Renal cortical epithelial cell (primary cell): ENCODE results near the gene SLC17A8. TPM values are rescaled to one million over a fixed set of nuclear protein-coding genes. Genes with fewer than 3 reads are reported as not detected.
A peak's percentile ranks its signal among the peaks of the same experiment; 100 is the strongest.
"Not testable (repeated sequence)": the region's sequence is repeated elsewhere in the genome, so short reads cannot be mapped to it uniquely, and the experiment has no call there.

ENCODE experiments used
- DNase-seq: peaks from one replicate; pipeline ENCODE4 v3.0.0-alpha.2; 2011; ENCODE audit warnings: low read depth
- total RNA-seq: library from RNA; depleted of rRNA; stranded (reverse); fragments of >200 nt; gene quantifications from 2 replicates; pipeline ENCODE4 v1.2.3, GENCODE V29; 2014

The SLC17A8 gene
- under 0.01 and 0.30 TPM in 2 replicates for total RNA-seq

DNA sequence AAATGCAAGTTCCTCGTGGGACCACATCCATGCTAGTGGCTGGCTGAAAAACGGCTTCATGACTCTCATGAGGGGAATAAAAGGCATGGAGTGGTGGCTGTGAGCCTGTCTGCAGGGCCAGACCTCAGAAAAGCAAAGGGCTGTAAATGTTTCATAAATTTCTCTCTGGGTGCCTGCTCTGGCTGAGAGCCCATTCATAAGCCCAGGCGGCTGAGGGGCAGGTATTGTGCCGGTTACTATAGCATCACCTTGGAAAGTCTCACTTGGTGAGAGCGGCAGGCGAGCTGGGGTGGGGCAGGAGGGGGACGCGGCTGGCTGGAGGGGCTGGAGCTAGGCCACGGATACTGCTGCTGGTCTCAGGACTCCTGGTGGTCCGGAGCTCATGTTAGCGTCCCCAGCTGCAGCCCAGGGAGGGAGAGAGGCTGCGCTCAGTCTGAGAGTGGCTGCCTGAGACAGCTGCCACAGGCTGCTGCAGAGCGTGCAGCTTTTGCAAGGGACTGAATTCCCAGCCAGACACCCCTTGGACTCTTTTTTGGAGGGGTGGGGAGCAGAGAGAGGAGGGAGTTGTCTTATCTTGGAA, at the start of gene SLC17A8:
SLC17A8 (plus strand) TSS at position 431 of the 580 bp plus-strand sequence. CDS start 318 bp downstream, outside the sequence.
- DNase-seq, result no peak

DNA sequence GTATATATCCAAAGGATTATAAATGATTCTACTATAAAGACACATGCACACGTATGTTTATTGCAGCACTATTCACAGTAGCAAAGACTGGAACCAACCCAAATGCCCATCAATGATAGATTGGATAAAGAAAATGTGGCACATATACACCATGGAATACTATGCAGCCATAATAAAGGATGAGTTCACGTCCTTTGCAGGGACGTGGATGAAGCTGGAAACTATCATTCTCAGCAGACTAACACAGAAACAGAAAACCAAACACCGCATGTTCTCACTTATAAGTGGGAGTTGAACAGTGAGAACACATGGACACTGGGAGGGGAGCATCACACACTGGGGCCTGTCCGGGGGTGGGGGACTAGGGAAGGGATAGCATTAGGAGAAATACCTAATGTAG, 48.7 kb upstream of the SLC17A8 start:
- not testable (repeated sequence) for DNase-seq

DNA sequence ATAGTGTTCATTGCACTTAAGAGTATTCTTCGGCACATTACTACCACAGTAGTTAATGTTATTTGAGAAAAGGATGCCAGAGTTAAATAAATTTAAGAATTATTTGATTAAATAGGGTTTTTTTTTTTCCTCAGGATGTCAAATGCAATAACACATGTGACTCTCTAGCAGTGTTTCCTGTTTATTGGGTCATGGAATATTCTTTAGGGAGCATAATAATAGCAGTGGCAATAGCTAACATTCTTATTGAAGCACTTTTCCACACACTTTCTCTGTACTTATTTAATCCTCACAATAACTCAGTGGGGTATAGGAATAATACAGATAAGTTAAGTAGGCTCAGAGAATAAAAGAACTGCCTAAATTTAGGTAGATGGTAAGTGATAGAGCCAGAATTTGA, 45.6 kb upstream of the SLC17A8 start:
- DNase-seq, result no peak

DNA sequence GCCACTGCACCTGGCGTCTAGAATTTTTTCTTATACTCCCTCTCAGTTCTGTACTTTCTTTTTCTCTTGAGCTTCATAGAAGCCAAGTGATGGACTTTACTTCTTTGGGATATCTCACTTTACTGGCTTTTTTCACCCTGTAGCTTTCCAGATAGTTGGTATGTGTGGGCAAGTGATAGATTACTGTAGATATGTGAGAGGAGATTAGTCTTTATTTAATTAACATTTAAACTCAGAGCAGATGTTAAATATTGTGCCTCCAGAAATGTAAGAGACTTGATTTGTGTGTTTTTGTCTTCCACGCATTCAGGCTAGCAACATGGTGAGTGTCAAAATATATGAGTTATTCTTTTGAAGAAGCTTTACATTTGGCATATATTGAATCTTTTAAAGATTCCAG, 39.5 kb upstream of the SLC17A8 start:
- no peak for DNase-seq

DNA sequence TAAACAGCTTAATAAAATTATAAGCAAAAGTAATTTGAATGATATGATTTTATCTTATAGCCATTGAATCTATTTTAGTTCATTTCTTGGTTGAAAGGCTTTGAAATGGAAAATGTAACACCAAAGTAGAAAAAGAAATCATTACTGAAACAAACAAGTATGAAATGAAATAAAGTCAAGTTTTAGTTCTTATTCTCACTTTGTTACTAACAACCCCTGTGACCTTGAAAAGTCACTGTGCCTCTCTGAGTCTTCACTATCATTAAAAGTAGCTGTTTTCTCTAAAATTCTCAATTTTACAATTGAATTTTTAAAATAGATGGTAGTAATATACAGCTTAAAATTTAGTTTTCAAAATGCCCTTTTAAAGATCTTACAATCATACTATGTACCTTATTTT, 32.4 kb upstream of the SLC17A8 start:
- no peak for DNase-seq

DNA sequence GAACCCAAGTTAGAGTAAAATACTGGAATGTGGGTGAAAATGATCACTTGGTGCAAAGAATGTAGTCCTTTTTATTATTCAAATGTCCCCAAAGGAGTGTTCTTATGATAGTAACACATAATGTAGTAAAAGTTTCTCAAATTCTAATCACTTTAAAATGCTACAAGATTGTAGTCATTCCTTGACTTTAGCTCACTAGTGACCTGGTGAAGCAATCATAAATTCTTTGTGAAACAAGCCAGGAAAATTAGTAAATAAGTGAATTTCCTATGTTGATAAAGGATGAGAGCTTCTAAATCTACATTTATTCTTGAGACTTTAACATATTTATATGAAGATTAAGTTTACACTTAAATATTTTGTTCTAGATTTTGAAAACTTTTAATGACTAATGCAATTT, 30.7 kb upstream of the SLC17A8 start:
- DNase-seq, result no peak

DNA sequence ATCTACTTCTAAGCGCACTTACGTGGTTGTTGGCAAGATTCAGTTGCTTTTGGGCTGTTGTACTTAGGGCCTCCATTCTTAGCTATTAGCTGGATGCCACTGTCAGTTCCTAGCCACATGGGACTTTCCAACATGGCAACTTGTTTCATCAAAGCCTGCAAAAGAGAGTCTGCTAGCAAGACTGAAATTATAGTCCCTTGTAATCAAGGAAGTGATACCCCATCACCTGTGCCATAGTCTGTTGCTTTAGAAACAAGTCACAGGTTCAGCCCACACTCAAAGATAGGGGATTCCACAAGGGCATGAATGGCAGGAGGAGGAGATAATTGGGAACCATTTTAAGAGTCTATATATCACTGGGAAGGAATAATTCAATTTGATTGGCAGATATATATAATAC, 27.1 kb upstream of the SLC17A8 start:
- no peak for DNase-seq

DNA sequence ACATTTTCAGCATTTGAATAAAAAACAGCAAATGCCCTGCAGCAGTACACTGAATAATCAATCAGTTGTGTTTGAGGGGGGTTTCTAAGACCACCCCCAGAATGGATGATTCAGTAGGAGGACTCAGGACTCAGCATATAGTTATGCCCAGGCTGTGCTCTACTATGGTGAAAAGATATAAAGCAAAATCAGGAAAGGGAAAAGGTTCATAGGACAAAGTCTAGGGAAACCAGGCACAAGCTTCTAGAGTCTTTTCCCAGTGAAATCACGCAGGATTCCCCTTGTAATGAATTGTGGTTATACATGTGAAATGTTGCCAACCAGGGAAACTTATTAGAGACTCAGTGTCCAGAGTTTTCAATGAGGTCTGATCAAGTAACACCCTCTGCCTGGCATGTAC, 25.0 kb upstream of the SLC17A8 start:
- DNase-seq, result no peak

DNA sequence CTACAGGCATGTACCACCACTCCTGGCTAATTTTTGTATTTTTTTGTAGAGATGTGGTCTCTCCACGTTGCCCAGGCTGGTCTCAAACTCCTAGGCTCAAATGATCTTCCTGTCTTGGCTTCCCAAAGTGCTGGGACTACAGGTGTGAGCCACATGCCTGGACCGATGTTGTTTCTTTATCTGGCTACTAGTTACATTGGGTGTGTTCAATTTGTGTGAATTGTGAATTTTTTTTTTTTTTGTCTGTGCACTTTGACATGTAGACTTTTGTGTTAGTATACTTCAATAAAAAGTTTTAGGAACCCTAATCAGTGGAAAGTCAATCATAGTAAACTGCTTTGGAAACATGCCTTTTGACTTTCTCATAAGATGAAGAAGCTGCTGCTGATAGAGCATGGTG, 24.0 kb upstream of the SLC17A8 start:
- DNase-seq, result no peak

DNA sequence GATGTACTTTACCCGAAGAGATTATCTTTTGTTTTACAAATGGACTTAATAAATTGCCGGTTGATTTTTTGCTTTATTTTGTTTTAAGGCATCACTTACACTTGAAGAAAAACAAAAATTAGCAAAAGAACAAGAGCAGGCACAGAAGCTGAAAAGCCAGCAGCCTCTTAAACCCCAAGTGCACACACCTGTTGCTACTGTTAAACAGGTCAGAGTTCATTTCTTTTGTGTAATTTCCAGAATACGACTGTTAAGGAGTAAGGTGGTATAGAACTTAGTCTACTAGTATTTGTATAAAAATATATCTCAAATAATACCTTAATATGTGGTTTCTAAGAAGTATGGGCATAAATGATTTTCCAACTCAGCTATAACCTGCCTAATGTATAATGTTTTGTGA, 19.6 kb upstream of the SLC17A8 start:
- no peak for DNase-seq

DNA sequence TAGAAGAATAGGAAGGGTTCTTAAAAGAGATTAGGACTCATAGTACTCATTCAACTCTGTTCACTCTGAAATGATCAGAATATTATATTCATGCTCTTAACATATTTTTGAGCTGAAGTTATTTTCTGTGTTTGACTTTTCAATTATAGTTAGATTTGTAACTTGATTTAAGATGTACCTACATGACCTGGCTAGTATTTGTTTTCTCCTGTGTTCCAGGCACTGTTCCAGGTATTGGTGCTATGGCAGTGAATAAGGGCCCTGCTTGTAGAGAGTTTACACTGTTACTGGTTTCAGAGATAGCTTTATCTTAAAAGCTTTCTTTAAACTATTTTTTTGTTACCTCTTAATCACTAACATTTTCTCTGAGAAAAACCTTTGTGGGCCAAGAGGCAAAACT, 19.1 kb upstream of the SLC17A8 start:
- DNase-seq, result no peak

DNA sequence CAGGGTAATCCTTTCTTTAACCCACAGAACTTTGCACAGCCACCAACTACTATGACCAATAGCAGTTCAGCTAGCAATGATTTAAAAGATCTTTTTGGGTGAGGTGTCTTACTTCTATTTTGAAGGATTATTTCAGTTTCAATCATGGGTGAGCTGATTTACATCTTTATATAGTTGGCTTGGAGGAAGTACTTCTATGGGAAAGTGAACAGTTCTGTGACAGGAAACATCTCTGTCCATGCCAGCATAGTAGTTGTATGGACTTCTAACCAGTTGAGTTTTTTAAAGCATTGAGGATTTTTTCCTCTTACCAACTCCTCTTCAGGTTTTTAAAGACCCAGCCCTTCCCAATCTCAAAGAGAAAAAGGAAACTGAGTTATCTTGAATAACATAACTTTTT, 17.8 kb upstream of the SLC17A8 start:
- DNase-seq, result no peak

DNA sequence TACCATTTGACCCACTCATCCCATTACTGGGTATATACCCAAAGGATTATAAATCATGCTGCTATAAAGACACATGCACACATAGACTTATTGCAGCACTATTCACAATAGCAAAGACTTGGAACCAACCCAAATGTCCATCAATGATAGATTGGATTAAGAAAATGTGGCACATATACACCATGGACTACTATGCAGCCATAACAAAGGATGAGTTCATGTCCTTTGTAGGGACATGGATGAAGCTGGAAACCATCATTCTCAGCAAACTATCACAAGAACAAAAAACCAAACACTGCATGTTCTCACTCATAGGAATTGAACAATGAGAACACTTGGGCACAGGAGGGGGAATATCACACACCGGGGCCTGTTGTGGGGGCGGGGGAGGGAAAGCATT, 14.0 kb upstream of the SLC17A8 start:
- not testable (repeated sequence) for DNase-seq

DNA sequence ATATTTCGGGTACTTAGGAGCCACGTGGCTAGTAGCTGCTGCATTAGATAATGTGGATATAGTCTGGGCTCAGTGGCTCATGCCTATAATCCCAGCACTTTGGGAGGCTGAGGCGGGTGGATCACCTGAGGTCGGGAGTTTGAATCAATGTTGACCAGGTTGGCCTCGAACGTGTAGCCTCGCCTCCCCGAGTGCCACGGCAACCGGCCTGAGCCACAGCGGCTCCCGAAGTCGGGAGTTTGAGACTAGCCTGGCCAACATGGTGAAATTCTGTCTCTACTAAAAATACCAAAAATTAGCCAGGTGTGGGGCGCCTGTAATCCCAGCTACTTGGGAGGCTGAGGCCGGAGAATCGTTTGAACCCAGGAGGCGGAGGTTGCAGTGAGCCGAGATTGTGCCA, 12.5 kb upstream of the SLC17A8 start:
- not testable (repeated sequence) for DNase-seq

DNA sequence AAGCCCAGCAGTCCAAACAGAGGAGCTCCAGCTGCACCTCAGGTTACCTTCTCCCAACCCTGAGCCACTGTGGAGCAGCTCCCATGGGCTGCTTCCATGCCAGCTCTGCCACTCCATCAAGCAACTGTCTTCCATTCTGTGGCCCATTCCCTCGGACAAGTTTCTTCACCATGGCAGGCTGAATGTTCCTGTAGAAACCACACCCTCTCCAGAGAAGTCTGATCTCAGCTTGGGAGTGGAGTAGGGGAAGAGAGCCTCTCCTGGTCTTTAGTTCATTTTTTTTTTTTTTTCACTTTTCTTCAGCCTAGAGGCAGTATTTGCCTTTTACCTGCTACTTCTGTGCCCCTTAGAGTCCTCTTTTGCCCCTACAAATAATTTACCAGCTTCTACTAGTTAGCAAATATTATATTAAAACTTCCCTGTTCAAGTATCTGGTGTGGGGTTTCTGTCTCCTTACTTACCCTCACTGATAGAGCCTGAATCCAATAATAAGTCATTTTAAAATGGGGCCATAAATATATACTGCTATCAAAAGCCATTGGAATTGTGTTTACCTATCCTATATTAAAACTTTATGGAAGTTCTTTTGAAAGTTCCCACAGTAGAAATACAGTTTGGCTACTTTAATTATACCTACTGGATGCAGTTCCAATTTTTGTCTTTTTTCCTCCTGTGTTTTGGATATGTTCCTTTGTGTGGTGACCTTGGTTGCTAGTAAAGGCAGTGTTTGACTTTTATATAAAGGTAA, 11.7 kb upstream of the SLC17A8 start:
- no peak for DNase-seq

DNA sequence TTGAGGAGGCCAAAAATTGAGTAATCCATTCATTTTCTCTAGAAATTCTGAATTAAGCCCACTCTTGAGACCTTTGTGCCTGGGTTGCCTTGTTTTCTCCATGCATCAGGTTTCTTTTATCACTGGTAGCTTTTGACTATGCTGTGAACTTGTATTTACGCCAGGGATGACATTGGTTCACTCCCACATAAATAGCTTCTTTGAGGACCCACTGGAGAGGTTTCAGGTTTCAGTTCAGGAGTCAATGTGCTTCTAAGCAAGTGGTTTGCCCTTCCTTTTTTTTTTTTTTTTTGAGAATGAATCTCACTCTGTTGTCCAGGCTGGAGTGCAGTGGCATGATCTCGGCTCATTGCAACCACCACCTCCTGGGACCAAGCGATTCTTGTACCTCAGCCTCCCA, 10.2 kb upstream of the SLC17A8 start:
- DNase-seq, result no peak

DNA sequence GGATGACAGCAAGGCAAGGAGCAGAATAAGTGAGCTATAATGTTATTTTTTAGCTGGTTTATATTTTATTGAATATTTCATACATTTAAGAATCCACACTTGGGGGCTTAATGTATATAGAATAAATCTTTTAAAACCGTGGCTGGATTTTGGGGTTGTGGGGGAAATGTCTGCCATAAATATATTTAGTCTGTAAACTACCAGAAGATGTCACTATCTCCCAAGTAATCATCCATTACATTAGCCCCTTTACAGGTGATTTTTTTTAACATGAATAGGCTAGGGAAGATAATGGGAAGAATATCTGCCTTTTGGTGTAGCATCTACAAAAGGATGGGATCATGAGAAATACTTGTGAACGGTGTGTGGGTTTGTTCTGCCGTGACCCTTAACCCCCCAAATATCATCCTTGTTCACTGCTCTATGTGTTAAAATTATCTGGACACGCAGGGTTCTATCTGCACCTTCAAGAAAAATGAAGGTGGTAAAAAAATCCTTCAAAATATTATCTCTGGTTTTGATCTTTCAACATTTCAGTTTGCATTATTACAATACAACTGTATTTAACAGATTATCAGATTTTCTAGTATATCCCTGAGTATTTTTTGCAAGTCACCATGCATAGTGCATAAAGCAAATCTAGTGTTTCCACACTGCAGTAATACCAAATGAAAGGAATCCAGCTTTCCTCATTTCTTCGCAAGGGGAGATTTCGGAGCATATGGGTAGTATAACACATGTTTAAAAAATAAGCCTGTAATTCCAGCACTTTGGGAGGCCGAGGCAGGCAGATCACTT, 8.0 kb upstream of the SLC17A8 start:
- peak; percentile 58 for DNase-seq

DNA sequence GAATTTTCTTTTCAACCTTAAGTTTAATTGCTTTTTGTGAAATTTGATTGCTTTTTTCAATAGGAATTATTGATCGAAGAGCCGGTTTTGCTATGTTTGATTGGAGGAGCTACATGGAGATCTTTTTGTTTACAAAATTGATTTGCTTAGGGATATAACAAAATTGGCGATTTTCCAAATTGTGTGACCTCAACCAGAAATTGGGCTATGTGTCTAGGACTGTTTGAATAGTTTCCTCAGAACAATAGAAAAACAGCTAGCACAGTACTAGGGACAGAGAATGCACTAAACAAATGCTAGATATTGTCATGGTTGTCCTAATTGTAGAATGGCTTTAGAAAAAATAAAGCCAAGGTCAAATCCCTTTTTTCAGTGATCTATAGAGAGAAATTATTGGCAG, 2.4 kb downstream of the SLC17A8 start:
- DNase-seq, result no peak

DNA sequence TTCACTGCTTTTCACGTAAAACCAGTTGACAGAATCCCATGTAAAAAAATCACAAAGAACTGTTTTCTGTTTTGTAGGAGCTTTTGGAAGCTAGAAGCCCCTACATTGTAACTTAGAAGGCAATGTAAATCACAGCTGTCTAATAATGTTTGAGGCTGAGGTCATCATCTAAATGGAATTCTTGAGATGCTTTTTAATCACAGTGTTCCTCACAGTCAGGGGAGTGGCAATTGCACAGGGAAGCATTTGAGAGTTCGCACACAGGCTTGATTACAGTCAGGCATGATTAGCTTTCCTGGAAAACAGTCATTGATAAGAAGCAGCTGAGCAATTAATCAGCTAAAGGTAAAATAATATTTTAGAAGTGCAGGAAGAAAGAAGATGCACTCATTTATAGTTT, 2.9 kb downstream of the SLC17A8 start:
- DNase-seq, result peak; percentile 74

DNA sequence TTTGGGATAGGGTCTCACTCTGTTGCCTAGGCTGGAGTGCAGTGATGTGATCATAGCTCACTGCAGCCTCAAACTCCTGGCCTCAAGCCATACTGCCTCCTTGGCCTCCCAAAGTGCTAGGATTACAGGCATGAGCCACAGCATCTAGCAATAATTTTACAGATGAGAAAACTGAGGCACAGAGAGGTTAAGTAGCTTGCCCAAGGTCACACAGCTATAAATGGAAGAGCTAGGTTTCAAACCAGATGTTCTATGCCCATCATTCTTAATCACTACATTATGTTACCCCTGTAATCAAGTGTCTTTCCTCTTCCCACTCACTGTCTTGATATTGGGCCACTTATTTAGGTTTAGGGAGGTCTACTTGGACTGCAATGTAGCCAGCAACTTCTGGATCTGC, 3.6 kb downstream of the SLC17A8 start:
- DNase-seq, result no peak

DNA sequence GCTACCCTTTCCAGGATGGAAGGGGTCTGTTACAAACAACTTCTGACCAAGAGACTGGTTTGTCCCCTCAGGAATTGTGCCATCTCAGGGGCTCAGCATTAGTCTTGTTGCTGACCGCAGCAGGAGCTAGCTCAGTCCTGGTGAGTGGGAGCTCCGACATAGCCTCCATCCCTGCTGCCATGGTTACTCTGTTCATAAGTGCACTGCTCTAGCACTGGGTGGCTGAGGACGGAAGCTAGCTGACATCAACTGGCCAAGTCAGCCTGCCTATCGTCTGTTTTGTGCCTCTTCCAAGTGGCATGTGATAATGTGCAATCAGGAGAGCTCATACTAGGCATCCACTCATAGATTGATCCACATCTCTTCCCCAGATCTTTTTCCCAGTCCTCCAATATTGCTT, 7.5 kb downstream of the SLC17A8 start:
- DNase-seq, result no peak

DNA sequence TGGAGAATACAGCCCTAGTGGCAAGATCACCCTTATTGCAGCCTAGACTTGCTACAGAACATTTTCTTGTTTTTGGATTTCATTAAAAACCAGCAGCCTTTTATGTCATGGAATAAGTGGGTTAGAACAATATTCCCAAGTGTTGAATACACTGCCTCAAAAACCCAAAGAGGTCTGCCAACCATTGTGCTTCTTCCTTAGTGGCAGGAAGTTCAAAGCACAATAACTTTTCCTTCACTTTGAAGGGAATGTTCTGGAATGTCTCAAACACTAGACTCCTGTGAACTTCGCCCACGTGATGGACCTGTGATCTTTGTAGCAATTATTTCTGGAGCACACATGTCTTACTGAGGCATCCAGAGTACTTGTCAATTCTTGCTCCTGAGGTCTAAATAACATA, 8.5 kb downstream of the SLC17A8 start:
- DNase-seq, result no peak

DNA sequence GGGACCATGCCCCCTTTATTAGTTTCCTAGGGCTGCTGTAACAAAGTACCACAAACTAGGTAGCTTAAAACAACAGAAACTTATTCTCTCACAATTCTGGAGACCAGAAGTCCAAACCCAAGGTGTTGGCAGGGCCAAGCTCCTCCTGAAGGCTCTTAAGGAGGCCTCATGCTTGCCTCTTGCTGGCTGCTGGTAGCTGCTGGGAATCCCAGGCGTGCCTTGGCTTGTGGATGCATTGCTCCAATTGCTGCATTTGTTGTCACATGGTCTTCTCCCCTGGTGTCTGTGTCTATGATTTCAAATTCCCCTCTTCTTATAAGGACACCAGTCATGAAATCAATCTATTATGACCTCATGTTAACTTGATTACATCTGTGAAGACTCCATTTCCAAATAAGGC, 11.2 kb downstream of the SLC17A8 start:
- DNase-seq, result no peak
